Measurements from ENCODE around the gene CDS2. TPM values are rescaled to one million over a fixed set of nuclear protein-coding genes. Genes with fewer than 3 reads are reported as not detected.

CDS2 gene
- total RNA-seq, 1 experiment from 2014 or later = 23.7 TPM

GRCh38 chr20:5118220-5119142 lies 8.3 kb upstream of the CDS2 start:
- no peak for DNase-seq (ENCODE audit: extremely low read depth, low read depth)

DNA sequence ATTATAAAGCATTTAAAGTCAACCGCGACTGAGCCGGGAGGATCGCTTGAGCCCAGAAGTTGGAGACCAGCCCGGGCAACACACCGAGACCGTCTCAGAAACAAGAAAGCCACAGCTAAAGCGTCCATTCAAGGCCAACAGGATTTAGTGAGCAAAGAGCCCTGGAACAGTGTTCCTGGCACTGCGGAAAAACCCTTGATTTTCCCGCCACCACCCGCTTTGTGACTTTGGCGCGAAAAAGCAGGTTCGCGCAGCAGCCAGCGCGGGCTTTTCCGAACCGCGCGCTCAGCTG lies 7.7 kb upstream of the CDS2 start:
- no peak for DNase-seq (ENCODE audit: extremely low read depth, low read depth)

- DNase-seq (ENCODE audit: extremely low read depth, low read depth) = peak; percentile 97
These were observed 7.2 kb upstream of the CDS2 start, which contains the start of gene PCNA for GRCh38 chr20:5119435-5120184. TSS of gene PCNA (minus strand) at chr20:5119958. CDS start at chr20:5119798, 160 bp downstream.

DNA sequence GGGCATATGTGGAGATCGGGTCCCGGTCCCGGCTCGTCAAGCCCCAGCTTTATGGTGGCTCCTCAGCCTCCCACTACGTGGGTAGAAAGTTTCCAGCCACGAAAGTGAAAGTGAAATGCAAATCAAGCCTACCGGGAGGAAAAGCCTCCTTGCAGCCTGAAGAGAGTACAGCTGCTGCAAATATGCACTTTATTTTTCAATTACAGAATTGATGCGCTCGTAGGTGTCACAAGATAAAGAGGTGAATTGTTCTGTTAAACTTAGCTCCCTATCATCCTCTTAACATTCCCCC lies 6.7 kb upstream of the CDS2 start:
- no peak for DNase-seq (ENCODE audit: extremely low read depth, low read depth)

GRCh38 chr20:5122873-5123260 lies 3.9 kb upstream of the CDS2 start:
- DNase-seq (ENCODE audit: extremely low read depth, low read depth) = no peak

- no peak for DNase-seq (ENCODE audit: extremely low read depth, low read depth)
These were observed 523 bp downstream of the CDS2 start for GRCh38 chr20:5127204-5127858.

DNA sequence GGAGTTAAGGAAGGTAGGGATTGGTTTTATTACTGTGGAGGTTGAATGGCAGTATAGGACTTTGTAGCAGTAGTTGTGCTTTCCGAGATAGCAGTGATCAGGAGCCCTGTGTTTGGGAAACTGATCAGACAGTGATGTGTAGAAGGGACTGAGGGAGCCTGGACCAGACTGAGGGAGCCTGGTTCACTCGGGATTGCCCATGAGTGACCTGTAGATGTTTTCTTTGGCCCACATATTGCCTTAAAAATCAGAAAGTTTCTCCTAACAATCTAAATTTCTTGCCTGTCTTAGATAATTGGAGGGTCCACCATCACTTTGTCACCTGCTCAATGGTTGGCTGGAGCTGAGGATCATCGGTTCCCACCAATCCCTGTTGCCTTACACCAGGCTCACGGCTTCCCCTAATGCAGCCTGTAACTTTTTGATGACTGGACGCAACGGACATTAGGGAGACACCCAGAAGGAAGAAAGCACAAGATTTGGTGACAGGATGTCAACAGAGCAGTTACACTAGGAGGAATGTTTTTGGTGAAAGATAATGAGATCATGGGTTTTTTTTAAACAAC lies 1.1 kb downstream of the CDS2 start:
- no peak for DNase-seq (ENCODE audit: extremely low read depth, low read depth)

DNA sequence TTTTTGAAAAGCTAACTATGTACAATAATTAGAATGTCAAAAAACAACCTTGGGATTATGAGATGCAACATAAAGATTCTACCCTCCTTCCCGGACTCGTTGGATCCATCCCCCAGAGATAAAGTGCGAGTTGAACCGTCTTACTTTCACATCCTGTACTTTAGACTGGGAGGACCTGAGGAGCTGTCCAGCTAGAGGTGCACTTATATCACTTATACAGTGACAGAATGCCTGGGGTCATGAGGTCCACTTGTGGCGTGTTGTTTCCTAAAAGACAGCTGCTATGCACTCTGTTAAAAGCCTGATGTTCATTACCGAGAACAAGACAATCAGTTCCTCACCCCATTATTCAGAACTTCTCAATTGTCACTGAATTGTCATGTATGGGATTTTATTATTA lies 2.1 kb downstream of the CDS2 start:
- no peak for DNase-seq (ENCODE audit: extremely low read depth, low read depth)

DNA sequence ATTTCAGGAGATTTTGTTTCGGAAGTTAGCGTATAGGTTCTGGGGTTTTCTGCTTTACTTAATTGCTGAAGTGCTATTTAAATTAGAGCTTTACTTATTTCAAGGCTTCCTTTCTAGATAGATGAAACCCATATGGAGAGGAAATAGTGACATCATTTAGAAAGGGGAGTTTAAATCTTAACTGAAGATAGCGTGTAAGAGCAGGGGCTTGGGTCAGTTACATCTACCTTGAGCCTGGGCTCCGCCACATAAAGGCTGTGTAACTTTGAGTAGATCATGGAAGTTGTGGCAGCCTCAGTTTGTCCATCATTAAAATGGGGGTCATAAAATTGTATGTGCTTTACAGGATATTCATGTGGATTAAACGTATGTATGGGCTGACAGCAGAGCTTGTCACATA lies 4.7 kb downstream of the CDS2 start:
- no peak for DNase-seq (ENCODE audit: extremely low read depth, low read depth)

DNA sequence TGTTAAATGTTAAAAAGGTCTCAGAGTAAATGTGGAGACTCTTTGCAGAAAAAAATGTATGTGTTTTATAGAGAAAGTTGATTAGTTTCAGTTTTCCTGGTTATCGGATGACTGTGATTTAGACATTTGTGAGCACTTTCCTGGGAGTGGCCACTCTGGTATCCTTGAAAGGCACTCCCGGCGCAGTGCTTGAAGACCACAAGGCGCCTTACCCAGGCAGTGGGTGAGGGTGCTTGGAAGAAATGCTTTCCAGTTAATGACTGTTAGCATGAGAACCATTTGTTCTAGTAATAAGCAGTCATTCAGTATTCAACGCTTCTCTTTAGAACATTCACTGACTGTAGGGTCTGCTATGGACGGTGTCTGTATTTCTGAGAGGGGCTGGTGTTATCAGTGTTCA lies 7.2 kb downstream of the CDS2 start:
- DNase-seq (ENCODE audit: extremely low read depth, low read depth) = no peak

DNA sequence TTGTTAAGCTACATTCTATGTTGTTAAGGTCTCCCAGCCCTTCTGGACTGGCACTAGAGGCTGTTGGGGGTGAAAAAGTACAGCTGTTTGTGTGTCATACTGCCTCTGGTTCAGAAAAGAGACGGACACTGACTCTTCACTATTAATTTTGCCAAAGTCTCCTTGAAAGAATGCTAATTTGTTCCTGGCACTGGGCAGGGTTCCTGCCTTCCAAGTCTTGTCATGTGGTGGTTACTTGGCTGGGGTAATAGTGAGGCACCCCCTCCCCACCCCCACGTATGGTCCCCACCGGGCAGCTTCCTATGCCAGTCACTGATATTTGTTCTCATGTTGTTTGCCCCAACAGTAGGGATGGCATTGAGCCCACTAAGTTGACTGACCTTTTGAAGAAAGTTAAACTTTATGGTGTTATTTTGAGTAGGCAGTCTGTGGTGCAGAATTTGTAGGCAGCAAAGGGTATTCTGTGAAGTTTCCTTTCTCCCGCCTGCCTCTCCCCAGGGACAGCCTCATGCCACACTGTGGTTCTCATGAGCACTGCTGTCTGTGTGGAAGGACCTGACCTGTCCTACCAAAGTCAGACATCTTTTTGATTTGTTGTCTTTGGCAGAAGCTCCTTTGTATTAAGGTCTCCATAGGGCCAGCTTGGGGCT lies 8.7 kb downstream of the CDS2 start:
- no peak for DNase-seq (ENCODE audit: extremely low read depth, low read depth)

- no peak for DNase-seq (ENCODE audit: extremely low read depth, low read depth)
These were observed 9.3 kb downstream of the CDS2 start for GRCh38 chr20:5136096-5136495.

GRCh38 chr20:5140195-5140594 lies 13.4 kb downstream of the CDS2 start:
- no peak for DNase-seq (ENCODE audit: extremely low read depth, low read depth)

GRCh38 chr20:5141615-5142014 lies 14.8 kb downstream of the CDS2 start:
- DNase-seq (ENCODE audit: extremely low read depth, low read depth) = no peak

- no peak for DNase-seq (ENCODE audit: extremely low read depth, low read depth)
These were observed 17.0 kb downstream of the CDS2 start for GRCh38 chr20:5143851-5144250.

- DNase-seq (ENCODE audit: extremely low read depth, low read depth) = no peak
These were observed 18.7 kb downstream of the CDS2 start for GRCh38 chr20:5145365-5146098.

DNA sequence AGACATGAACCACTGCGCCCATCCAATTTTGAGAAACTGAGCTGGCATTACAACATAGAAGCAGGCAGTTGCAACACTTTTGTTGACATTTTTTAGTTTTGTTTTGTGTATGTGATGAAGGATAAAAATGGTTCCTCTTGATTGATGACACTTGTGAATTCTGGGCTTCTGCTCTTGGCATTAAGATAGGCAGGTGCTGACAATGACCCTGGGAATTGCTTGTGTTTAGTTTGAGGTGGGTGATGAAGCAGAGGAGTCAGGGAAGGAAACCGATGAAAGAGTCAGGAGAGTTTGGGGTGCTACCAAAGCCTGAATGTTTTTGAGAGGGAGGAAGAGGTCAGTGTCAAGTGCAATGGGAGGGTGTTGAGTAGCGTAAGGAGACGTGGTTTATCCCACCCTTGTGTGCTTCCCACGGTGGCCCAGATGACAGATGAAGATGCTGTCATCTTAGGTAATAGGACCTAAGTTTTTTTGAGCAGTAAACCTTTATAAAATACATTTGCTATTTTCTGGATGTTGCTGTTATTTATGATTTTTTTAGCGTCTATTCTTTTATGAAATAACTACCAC lies 19.4 kb downstream of the CDS2 start:
- DNase-seq (ENCODE audit: extremely low read depth, low read depth) = no peak

DNA sequence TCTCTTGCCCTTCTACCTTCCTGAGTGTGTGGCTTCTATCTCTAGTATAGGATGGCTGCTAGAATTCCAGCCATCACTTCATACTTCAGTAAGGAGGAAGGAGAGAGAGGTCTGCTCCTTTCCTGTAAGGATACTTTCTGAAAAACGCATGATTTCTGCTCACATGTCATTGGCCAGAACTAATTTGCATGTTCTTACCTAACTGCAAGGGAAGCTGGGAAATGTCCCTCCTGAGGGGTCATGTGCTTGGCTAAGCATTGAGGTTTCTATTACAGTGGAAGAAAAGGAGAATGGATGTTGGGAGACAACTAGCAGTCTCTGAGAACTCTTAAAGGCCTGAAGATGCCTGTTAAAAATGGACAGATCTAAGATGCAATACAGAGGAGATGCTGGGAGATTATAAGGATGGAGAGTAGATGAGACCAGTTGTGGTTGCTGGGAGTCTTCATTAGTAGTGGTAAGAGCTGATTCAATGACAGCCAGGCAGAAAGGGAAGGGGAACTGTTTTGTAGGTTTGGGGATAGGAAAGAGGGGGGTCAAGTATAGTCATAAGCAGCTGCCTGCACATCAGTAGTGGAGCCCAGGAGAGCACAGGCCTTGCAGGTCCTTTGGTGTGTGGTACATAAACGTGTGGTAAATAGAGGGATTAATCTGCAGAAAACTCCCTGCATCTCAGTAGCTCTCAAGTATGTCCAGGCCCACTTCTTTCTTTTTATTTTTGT lies 20.2 kb downstream of the CDS2 start:
- no peak for DNase-seq (ENCODE audit: extremely low read depth, low read depth)

DNA sequence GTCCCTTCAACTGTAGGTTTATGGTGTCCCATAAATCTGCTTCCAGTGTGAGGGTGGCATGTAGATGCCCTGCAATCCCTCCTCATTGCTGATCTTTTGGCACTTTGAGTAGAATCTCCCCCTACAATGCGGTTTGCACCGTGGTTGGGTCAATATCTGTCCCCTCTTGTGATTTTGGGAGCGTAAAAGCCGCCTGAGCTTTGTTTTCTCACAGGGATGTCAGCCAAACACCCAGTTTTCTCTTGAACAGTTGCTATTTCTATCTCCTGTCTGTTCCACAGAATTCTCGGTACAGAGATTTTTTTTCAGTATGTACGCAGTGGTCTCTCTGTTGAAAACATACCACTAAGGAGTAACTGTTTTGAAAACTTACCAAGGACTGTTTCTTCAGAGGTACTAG lies 21.8 kb downstream of the CDS2 start:
- DNase-seq (ENCODE audit: extremely low read depth, low read depth) = no peak
